ENCODE measurements around the gene TMEM247. TPM values are rescaled to one million over a fixed set of nuclear protein-coding genes. Genes with fewer than 3 reads are reported as not detected.

Gene TMEM247
- total RNA-seq, 2 experiments from 2014 or later, result not detected

- POLR2A ChIA-PET, result interaction anchor here (1.1 kb wide), 1 partner anchor 66 kb away, joined by 3 read pairs; no protein-coding TSS in a partner anchor
- no peaks in the 10 kb centered on the region for H3K4me1 Mint-ChIP-seq (ENCODE audit: low read depth)
- no peaks in the 10 kb centered on the region for H3K27me3 Mint-ChIP-seq
- ATAC-seq (ENCODE audit: poor library complexity), result peak; percentile 37
- intact Hi-C loops (cut with DNase I, micrococcal nuclease), result no loop called here
- CTCF ChIA-PET, result no interaction called here
- DNase-seq, result peak in 1 of 14 experiments; percentile 12
- no peaks in the 10 kb centered on the region for H3K27me3 ChIP-seq (ENCODE audit: control insufficient read depth in 1 of 2, insufficient read depth in 2 of 2, low read length in 2 of 2)
- no peaks in the 10 kb centered on the region for H3K9me3 ChIP-seq (ENCODE audit: control insufficient read depth in 1 of 2, insufficient read depth in 1 of 2, low read length in 2 of 2)
- H3K27ac ChIP-seq (ENCODE audit: low read depth in 1 of 2, low read length in 2 of 2), result no peak overlapping the region
- no peak overlapping the region for H3K4me3 ChIP-seq (ENCODE audit: low read length)
- H3K36me3 ChIP-seq (ENCODE audit: insufficient read depth, low read length), result no peaks in the 10 kb centered on the region
- TF ChIP-seq CTCF (IDR thresholded peaks at IDR 0.05), result no peak
- no peaks in the 10 kb centered on the region for H3K36me3 Mint-ChIP-seq (ENCODE audit: low read depth)
- no peaks in the 10 kb centered on the region for H3K9me3 Mint-ChIP-seq
- no peak overlapping the region for H3K4me3 Mint-ChIP-seq
- H3K27ac Mint-ChIP-seq, result no peak overlapping the region
- H3K4me1 ChIP-seq (ENCODE audit: insufficient read depth, low read length), result peaks cover 6% of the 10 kb centered on the region
Measured at GRCh38 chr2:46490521-46491141, 11.3 kb downstream of the TMEM247 start.

DNA sequence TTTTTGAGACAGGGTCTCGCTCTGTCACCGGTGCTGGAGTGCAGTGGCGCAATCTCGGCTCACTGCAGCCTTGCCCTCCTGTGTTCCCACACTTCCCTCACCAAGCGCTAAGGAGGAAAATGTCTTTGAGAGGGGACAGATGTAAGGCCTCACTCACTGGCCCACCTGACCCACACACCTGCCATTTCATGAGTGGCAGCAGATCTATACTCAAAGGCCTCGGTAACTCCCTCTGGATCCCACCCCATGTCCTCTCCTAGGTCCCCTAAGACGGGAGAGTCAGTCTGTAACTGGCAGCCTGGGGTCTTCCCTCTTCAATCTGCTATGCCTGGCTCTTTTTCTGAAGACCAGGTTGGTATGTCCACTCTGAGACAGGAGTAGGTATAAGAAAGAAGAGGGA is 12.9 kb downstream of the TMEM247 start:
- no peak for TF ChIP-seq CTCF (IDR thresholded peaks at IDR 0.05)
- DNase-seq, result no peak
- ATAC-seq (ENCODE audit: poor library complexity), result no peak
- intact Hi-C loops (cut with DNase I, micrococcal nuclease), result no loop called here
- H3K4me1 Mint-ChIP-seq (ENCODE audit: low read depth), result no peaks in the 10 kb centered on the region
- H3K4me3 Mint-ChIP-seq, result no peak overlapping the region
- Histone ChIP-seq H3K27ac (ENCODE audit: low read depth in 1 of 2, low read length in 2 of 2) (no peak overlapping the region), H3K36me3 (ENCODE audit: insufficient read depth, low read length) (no peaks in the 10 kb centered on the region), H3K4me3 (ENCODE audit: low read length) (no peak overlapping the region), H3K27me3 (ENCODE audit: control insufficient read depth in 1 of 2, insufficient read depth in 2 of 2, low read length in 2 of 2) (no peaks in the 10 kb centered on the region), H3K4me1 (ENCODE audit: insufficient read depth, low read length) (peaks cover 6% of the 10 kb centered on the region), H3K9me3 (ENCODE audit: control insufficient read depth in 1 of 2, insufficient read depth in 1 of 2, low read length in 2 of 2) (no peaks in the 10 kb centered on the region)
- no peaks in the 10 kb centered on the region for H3K27me3 Mint-ChIP-seq
- H3K36me3 Mint-ChIP-seq (ENCODE audit: low read depth), result no peaks in the 10 kb centered on the region
- CTCF ChIA-PET, result interaction anchor here (0.6 kb wide), 1 partner anchor 63 kb away, joined by 3 read pairs; no protein-coding TSS in a partner anchor
- no peak overlapping the region for H3K27ac Mint-ChIP-seq
- no peaks in the 10 kb centered on the region for H3K9me3 Mint-ChIP-seq
- POLR2A ChIA-PET, result no interaction called here

DNA sequence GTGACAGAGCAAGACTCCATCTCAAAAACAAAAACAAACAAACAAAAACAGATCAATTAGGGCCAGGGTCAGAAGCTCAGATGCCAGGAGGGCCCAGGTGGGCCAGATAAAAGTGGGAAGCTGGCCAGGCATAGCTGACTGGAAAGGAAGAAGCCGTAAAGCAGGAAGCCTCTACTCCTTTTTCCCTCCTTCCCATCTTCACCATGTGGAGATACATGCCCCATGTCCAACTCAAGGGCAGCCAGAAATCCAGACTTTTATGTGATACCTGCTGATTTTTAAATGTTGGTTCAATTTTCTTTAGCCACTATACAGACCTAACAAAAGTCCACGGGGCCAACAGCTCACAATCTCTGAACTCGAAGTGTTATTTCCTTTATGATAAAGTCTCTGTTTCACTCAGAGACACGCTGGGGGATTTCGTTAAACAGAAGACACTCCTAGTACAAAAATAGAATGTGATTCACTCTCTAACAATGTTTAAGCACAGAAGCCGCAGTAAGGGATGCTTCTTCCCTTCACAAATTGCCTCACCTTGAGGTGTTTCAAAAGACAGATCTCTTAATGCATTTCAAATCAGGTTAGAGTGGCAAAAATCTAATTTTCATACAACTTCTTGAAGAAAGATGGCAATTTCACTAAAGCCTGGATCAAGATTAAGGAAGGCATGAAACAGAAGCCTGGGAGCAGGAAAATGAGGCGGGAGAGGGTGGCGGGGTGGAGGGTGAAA is 14.0 kb downstream of the TMEM247 start:
- Histone ChIP-seq H3K4me1 (ENCODE audit: insufficient read depth, low read length) (peaks cover 6% of the 10 kb centered on the region), H3K36me3 (ENCODE audit: insufficient read depth, low read length) (no peaks in the 10 kb centered on the region), H3K4me3 (ENCODE audit: low read length) (no peak overlapping the region), H3K27me3 (ENCODE audit: control insufficient read depth in 1 of 2, insufficient read depth in 2 of 2, low read length in 2 of 2) (no peaks in the 10 kb centered on the region), H3K27ac (ENCODE audit: low read depth in 1 of 2, low read length in 2 of 2) (no peak overlapping the region), H3K9me3 (ENCODE audit: control insufficient read depth in 1 of 2, insufficient read depth in 1 of 2, low read length in 2 of 2) (no peaks in the 10 kb centered on the region)
- ChIA-PET POLR2A (no interaction called here), CTCF (no interaction called here)
- H3K9me3 Mint-ChIP-seq, result no peaks in the 10 kb centered on the region
- H3K27me3 Mint-ChIP-seq, result no peaks in the 10 kb centered on the region
- ATAC-seq (ENCODE audit: poor library complexity) (no peak), DNase-seq (no peak)
- H3K4me3 Mint-ChIP-seq, result no peak overlapping the region
- no peak overlapping the region for H3K27ac Mint-ChIP-seq
- no peak for TF ChIP-seq CTCF (IDR thresholded peaks at IDR 0.05)
- no peaks in the 10 kb centered on the region for H3K36me3 Mint-ChIP-seq (ENCODE audit: low read depth)
- intact Hi-C loops (cut with DNase I, micrococcal nuclease), result no loop called here
- no peaks in the 10 kb centered on the region for H3K4me1 Mint-ChIP-seq (ENCODE audit: low read depth)

Measured in CD4-positive, alpha-beta T cell (primary cell).